Skeletal muscle satellite cell (primary cell): ENCODE data around the gene SLC38A4.

ENCODE experiments used
- H3K27me3 ChIP-seq: 2 replicates; pipeline ENCODE4 v1.7.0; 2013; ENCODE audit warnings: low read length; ENCODE audit not compliant: control insufficient read depth, insufficient read depth
- H3K36me3 ChIP-seq: 2 replicates; pipeline ENCODE4 v1.7.0; 2013; ENCODE audit warnings: mild to moderate bottlenecking, control low read depth, low read length; ENCODE audit not compliant: insufficient read depth
- H3K4me1 ChIP-seq: 2 replicates; pipeline ENCODE4 v1.7.0; 2013; ENCODE audit warnings: low read length; ENCODE audit not compliant: control insufficient read depth, insufficient read depth
- H3K4me2 ChIP-seq: 2 replicates; pipeline ENCODE4 v1.7.0; 2013; ENCODE audit warnings: mild to moderate bottlenecking, low read length
- H3K4me3 ChIP-seq: 2 replicates; pipeline ENCODE4 v1.7.0; 2013; ENCODE audit warnings: low read length
- H3K9ac ChIP-seq: 2 replicates; pipeline ENCODE4 v1.7.0; 2013; ENCODE audit warnings: mild to moderate bottlenecking, low read depth, low read length, moderate library complexity
- H3K9me3 ChIP-seq: replicated peaks from 2 replicates; pipeline ENCODE4 v1.7.0; 2013; ENCODE audit warnings: mild to moderate bottlenecking, control low read depth, low read length

The SLC38A4 gene

DNA sequence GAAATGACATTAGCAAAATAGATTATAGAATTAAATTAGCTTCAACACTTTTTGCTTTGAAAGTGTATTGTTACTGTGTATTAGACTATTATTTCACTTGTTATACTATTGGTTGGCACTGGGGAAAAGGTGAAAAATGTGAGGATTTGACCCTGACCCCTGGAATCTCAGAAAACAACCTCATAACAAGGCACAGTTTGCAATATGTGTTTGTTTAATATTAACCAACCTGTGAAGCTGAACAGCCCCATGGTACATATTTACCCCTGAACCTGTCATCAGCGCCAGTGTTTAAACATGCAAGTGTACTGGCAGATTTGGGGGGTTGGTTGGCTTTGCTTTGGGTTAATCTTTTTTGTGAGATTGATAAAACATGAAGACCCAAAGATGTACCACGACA is 11.7 kb downstream of the SLC38A4 start:
- H3K9me3 ChIP-seq: no peaks in the 10 kb centered on the region
- no peak overlapping the region for H3K4me2 ChIP-seq
- no peaks in the 10 kb centered on the region for H3K4me1 ChIP-seq
- no peaks in the 10 kb centered on the region for H3K27me3 ChIP-seq
- H3K9ac ChIP-seq: no peak overlapping the region
- H3K4me3 ChIP-seq: no peak overlapping the region
- no peaks in the 10 kb centered on the region for H3K36me3 ChIP-seq

DNA sequence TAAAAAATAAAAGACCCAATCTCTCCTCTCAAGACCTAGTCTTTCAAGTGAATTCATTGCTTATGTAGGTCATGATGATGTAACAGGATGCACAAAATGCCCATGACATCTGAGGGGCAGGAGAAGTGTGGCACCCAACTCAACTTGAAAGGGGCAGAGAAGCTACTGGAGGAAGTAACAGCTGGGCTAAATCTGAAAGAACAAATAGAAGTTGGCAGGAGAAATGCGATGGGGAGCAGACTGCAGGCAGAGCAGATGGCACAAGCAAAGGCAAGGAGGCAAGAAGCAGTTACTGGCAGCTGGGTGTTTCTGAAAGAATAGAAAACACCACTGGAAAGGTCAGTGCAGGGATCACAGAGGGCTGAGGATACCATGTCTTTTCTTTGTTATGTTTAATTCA is 14.6 kb downstream of the SLC38A4 start:
- H3K4me1 ChIP-seq: no peaks in the 10 kb centered on the region
- H3K27me3 ChIP-seq: no peaks in the 10 kb centered on the region
- no peak overlapping the region for H3K9ac ChIP-seq
- no peak overlapping the region for H3K4me2 ChIP-seq
- no peaks in the 10 kb centered on the region for H3K36me3 ChIP-seq
- no peaks in the 10 kb centered on the region for H3K9me3 ChIP-seq
- no peak overlapping the region for H3K4me3 ChIP-seq

DNA sequence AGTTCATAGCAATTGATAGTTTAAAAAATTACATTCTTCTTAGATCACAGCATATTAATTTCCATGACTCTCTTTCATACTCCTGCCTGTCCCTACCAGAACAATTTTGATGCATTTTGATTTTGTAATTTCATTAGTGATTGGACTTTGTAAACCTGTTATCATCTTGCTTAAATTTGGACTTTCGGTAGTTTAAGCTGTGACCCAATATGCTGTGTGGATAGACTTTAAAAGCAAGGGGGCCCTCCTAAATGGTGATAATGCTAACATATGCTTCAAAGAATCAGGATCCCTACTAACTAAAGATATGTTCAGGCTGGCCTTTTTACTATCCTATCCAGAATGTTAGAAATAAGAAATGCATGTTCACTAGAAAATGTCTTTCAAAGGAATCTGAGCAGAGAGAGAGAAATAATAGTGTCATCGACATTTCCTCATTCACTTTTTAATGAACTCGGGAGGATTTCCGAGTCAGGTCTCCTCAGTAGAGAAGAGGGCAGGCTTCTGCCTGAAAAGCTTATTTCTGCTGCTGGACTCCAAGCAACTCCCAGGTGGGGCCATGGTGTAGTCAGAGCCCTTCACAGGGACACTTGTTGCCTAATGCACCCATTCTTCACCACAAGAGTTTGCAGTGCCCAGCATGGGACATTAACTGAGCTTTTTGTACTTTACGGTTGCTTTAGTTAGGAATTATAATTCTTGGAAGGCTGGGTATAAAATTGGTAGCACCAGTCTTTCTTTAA is 16.7 kb downstream of the SLC38A4 start:
- Histone ChIP-seq H3K27me3 (no peaks in the 10 kb centered on the region), H3K4me1 (no peaks in the 10 kb centered on the region), H3K36me3 (no peaks in the 10 kb centered on the region), H3K4me2 (no peak overlapping the region), H3K9ac (no peak overlapping the region), H3K9me3 (no peaks in the 10 kb centered on the region), H3K4me3 (no peak overlapping the region)

DNA sequence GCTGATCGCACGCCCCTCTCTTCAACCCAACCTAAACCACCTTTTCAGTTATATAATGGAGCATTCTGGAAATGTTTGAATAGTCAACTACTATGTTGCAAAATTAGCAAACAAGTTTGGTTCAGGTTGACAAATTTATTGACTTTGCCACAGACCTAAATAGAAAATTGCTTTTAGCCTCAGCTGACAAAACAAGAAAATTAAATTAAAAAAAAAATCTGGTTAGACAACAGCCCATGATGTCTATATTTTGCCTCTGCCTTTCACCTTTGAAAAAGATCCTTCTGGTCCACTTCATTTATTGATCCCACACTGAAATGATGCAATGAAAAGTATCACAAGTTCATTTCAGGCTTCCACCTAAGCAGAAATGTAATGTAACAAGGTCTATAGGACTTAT is 17.5 kb downstream of the SLC38A4 start:
- Histone ChIP-seq H3K4me1 (peaks cover 2% of the 10 kb centered on the region), H3K9me3 (no peaks in the 10 kb centered on the region), H3K4me3 (no peak overlapping the region), H3K27me3 (no peaks in the 10 kb centered on the region), H3K36me3 (no peaks in the 10 kb centered on the region), H3K9ac (no peak overlapping the region), H3K4me2 (no peak overlapping the region)

DNA sequence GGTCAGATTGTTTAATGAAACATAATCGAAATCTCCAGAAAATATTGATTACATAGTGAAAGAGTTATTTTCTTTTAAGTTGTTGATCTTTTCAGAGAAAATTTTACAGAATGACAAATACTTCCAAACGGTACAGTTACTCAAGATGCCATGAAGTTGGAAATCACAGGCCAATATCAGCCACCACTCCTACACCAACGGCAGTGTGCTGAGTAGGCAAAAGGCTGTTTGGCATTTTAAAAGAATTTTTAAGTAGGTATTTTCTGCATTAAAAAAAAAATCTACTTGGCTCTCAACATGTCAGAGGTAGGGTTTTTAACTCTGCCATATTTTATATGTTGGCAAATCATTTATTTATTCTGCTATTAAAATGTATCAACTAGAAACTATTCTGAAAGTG is 21.7 kb downstream of the SLC38A4 start:
- H3K36me3 ChIP-seq: no peaks in the 10 kb centered on the region
- no peak overlapping the region for H3K4me3 ChIP-seq
- no peaks in the 10 kb centered on the region for H3K9me3 ChIP-seq
- no peak overlapping the region for H3K4me2 ChIP-seq
- peaks cover 2% of the 10 kb centered on the region for H3K4me1 ChIP-seq
- H3K9ac ChIP-seq: no peak overlapping the region
- no peaks in the 10 kb centered on the region for H3K27me3 ChIP-seq

DNA sequence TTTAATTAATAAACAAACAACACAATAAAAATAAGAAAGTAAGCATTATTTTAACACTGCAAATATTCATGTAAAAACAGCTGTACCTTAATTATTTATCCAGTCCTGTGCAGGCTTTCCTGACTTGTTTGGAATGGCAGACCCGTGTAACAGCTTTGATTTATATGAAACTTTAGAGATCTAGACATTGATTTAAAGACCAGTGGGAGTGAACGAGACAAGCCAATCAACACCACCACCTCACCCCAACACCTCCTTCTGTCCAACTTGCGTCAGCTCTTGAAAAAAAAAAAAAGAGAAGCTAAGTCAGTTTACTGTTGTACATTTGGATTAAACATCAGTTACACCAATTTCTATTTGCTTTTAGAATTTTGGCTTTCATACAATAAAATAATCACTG is 22.3 kb downstream of the SLC38A4 start:
- H3K4me2 ChIP-seq: no peak overlapping the region
- H3K4me3 ChIP-seq: no peak overlapping the region
- H3K36me3 ChIP-seq: no peaks in the 10 kb centered on the region
- peaks cover 2% of the 10 kb centered on the region for H3K4me1 ChIP-seq
- no peaks in the 10 kb centered on the region for H3K9me3 ChIP-seq
- H3K27me3 ChIP-seq: no peaks in the 10 kb centered on the region
- no peak overlapping the region for H3K9ac ChIP-seq

DNA sequence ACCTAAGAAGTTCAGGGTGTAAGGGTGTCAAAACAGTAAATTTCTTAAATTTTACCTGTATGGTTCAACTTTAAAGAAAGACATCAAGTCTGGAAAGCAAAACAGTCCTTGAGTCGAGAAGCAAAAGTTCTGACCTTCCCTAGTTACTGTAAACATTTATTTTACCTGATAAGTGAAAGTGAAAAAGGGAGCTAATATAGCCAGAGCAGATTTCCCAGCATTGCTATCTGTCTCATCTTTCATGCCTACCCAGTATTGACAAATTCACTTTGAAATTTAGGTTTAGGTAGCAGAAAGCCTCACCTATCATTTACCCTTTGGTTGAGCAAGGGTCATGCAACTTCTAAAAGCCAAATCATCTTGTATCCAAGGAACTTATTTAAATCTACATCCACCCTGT is 24.5 kb downstream of the SLC38A4 start:
- H3K4me1 ChIP-seq: peaks cover 2% of the 10 kb centered on the region
- H3K36me3 ChIP-seq: no peaks in the 10 kb centered on the region
- no peak overlapping the region for H3K9ac ChIP-seq
- no peaks in the 10 kb centered on the region for H3K9me3 ChIP-seq
- no peak overlapping the region for H3K4me2 ChIP-seq
- no peaks in the 10 kb centered on the region for H3K27me3 ChIP-seq
- H3K4me3 ChIP-seq: no peak overlapping the region

DNA sequence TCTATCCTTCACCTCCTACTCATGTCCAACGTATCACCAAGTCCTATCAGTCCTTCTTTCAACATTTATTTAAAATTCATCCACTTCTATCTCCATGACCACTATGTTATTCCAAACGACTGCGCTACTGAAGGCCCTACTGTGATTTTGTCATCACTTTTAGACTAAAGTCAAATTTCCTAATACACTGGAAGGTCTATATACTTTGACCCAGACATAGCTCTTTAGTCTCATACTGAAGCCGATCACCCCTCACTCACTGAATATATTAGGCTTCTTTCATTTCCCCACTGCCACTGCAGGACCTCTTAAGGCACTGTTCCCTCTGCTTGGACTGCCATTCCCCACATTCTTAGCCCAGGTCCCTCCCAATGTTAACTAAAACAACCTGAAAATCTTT is 25.6 kb downstream of the SLC38A4 start:
- Histone ChIP-seq H3K36me3 (no peaks in the 10 kb centered on the region), H3K27me3 (no peaks in the 10 kb centered on the region), H3K9ac (no peak overlapping the region), H3K4me2 (no peak overlapping the region), H3K4me3 (no peak overlapping the region), H3K9me3 (no peaks in the 10 kb centered on the region), H3K4me1 (peaks cover 2% of the 10 kb centered on the region)

DNA sequence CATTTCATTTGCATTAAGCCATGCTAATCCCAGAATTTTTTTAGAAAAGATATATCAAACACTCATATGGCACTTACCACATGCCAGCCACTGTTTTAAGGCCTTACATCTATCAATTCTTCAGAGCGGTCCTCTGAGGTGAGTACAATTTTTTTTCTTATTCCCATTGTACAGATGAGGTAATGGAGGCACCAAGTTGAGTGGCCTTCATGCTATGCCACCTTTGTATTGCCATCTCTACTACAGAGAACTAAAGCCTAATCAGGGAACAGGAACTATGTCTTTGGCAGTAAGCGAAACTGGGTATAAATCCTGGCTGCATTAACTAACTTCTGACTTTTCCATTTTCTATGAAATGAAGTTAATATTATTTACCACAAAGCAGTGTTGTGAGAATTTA is 27.1 kb downstream of the SLC38A4 start:
- H3K27me3 ChIP-seq: no peaks in the 10 kb centered on the region
- H3K36me3 ChIP-seq: no peaks in the 10 kb centered on the region
- no peak overlapping the region for H3K4me3 ChIP-seq
- H3K4me2 ChIP-seq: no peak overlapping the region
- H3K9ac ChIP-seq: no peak overlapping the region
- peaks cover 3% of the 10 kb centered on the region for H3K4me1 ChIP-seq
- H3K9me3 ChIP-seq: no peaks in the 10 kb centered on the region

DNA sequence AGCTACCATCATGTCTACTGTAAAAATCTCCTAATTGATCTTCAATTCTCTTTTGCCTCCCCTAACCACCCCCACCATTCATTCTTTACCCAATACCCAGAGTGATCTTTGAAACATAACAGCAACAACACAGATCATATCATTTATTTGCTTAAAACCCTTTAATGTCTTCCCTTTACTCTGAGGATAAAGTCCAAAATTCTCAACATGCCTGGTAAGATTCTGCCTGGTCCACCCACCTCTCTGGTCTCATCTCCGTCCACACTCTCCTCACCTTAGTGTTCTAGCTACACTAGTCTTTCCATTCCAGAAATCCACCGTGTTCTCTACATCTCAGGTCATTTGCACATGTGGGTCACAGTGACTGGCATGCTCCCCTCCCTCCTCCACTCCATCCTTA is 27.7 kb downstream of the SLC38A4 start:
- Histone ChIP-seq H3K9ac (no peak overlapping the region), H3K4me1 (peaks cover 6% of the 10 kb centered on the region), H3K4me3 (no peak overlapping the region), H3K36me3 (no peaks in the 10 kb centered on the region), H3K9me3 (no peaks in the 10 kb centered on the region), H3K4me2 (no peak overlapping the region), H3K27me3 (no peaks in the 10 kb centered on the region)

DNA sequence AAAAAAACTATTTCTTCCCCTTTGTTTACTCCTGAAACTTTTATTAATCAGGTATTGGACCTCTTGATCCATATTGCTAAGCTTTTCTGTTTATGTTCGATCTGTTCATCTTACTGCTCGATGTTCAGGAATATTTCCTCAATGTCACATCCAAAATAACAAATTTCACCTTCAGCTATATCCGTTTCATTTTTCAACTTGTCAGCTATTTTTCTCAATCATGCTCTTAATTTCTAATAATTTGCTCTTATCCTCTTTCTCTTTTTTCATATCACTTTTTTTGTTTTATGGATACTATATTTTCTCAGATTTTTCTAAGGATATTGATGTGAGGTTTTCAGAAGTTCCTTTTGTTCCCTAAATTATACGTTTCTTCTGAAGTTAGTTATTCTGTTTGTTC is 29.8 kb downstream of the SLC38A4 start:
- no peaks in the 10 kb centered on the region for H3K27me3 ChIP-seq
- no peaks in the 10 kb centered on the region for H3K9me3 ChIP-seq
- peaks cover 6% of the 10 kb centered on the region for H3K4me1 ChIP-seq
- no peak overlapping the region for H3K4me3 ChIP-seq
- no peak overlapping the region for H3K9ac ChIP-seq
- H3K36me3 ChIP-seq: peaks cover 18% of the 10 kb centered on the region
- no peak overlapping the region for H3K4me2 ChIP-seq

DNA sequence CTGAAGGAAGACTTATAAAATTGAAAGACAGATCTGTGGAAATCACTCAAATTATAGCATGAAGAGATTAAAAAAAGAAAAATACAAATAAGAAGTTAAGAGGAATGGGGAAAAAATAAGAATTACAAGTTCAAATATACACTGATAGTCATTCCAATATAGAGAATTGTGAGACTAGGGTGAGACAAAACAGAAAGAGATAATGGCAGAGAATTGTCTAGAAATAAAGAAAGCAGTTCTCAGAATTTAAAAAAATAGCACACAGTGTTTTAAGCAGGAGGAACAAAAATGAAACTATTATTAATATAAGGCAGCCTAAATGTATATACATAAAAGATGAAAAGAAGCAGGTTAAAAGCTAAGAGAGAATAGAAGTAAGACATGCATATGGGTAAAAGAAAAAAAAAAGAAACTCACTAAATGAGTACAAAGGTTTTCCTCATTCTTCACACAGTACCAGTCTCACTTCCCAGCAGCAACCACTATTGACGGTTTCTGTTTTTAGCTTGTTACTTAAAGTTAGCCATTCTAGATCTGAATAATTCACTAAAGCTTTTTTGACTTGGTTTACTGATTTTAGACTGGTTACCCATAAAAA is 31.1 kb downstream of the SLC38A4 start:
- H3K27me3 ChIP-seq: no peaks in the 10 kb centered on the region
- H3K36me3 ChIP-seq: peaks cover 19% of the 10 kb centered on the region
- no peaks in the 10 kb centered on the region for H3K9me3 ChIP-seq
- no peak overlapping the region for H3K9ac ChIP-seq
- H3K4me2 ChIP-seq: no peak overlapping the region
- peaks cover 6% of the 10 kb centered on the region for H3K4me1 ChIP-seq
- no peak overlapping the region for H3K4me3 ChIP-seq
